HG02884 (cell line): Measurements from ENCODE around the gene PARD3B.

Experiments
- ATAC-seq: cut with Tn5 transposase; IDR thresholded peaks from one replicate; pipeline ENCODE4 v1.9.1; 2021; ENCODE audit warnings: mild to moderate bottlenecking, moderate library complexity; ENCODE audit not compliant: unreplicated experiment

PARD3B gene

DNA sequence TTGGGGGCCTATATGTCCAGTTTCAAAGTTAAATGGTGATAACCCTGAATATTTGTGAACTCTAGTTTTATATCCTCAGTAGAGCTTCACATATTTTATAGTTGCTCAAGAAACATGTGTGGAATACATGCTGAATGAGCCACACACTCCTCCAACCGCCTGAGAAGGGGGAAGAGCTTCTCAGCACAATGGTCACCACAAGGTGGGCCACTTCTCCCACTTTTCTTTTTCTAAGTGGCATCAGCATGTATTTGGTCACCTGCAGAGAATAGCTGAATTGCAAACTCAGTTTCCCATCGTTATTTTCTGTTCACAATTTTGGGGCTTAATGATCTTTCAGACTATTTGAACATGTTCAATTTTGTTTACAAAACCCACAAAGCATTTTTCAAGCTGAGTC is 340.5 kb downstream of the PARD3B start:
- no peak for ATAC-seq

DNA sequence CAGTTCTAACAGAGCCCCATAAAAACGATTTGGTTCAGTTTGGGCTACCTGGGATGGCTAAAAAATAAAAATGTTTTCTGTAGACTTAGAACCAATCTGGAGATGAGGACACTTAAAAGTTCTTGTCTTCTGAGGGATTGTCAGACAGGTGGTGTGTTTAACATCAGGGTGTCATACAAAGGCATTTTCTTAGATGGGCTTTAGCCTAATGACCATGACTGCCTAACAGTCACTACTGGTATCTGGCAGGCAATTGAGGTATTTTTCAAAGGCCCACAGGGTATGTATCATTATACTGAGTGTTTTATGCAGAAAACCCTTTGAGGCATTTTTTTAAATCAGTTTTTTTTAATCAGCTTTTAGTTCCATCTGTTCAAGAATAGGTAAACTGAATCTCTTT is 341.4 kb downstream of the PARD3B start:
- ATAC-seq: no peak

DNA sequence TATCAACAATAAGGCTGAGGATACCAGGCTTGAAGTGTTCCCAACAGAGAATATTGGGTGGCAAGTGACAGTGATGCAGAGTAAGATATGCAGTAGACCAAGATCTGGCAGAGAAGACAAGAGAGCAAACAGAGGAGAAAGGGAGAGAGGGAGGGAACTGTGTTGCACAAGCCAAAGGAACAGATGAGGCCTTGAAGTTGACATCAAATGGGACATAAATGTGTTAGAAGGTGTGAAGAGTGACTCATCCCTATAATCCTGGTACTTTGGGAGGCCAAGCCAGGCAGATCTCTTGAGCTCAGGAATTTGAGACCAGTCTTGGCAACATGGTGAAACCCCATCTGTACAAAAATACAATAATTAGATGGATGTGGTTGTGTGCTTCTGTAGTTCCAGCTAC is 342.9 kb downstream of the PARD3B start:
- ATAC-seq: no peak

DNA sequence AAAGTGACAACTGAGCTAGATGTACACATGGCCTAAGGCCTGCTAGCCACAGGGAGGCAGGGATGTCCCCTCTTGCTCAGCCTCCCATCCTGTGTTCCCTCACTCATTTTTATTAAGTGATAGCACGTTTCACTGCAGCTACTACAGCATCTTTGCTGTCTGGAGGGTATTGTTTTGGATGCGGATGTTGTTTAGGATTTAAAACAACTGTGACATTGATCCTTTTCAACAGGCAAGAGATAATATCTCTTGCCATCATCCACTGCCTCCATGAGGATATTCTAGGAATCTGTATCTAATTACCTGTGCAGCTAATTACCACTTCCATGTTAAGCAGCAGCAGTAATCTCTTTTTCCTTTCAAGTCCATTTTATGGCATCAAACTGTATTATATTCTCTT is 345.4 kb downstream of the PARD3B start:
- ATAC-seq: no peak

DNA sequence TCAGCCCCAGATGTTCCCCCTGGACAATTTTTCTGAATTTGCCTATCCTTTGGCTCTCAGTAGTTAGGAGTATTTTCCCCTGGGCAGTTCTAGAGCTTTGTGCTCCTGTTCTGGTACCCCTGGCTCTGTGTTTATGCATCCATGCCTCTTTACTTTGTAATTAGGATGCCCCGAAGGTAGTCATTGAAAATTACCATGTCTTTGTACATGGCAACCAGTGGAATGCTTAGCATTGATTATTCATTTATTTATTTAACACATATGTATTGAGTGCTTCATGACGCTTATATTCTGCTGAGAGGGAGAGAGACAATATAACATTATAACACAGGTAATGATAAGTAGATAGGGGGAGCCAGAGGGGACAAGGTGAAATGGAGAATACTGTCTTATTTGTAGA is 346.5 kb downstream of the PARD3B start:
- no peak for ATAC-seq

DNA sequence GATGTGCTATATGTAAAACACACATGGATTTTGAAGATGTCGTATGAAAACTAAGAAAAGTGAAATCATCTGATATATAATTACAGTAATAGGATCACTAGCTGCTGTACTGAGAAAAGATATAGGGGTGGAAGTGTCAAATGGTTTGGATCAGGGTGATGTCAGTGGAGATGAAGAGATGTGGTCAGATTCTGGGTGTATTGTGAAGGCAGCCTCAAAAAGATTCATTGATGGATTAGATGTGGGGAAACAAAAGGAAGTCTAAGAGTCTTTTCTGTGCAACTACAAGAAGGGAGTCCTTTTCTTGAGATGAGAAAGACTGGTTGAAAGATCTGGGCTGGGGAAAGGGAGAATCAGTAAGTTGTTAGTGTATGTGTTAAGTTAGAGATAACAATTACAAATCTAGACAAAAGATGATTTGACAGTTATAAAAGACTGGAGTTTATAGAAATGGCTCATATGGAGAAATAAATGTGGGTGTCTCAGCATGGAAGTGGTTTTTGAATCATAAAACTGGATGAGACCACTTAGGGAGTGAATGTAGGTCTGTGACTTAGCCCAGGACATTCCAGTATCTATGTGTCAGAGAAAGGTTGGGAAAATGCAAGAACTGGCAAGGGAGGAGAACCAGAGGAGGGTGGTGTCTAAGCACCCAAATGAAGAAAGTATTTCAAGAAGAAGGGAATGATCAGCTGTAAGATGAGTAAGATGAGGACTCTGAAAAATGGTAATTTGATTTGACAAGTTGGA is 347.4 kb downstream of the PARD3B start:
- no peak for ATAC-seq

DNA sequence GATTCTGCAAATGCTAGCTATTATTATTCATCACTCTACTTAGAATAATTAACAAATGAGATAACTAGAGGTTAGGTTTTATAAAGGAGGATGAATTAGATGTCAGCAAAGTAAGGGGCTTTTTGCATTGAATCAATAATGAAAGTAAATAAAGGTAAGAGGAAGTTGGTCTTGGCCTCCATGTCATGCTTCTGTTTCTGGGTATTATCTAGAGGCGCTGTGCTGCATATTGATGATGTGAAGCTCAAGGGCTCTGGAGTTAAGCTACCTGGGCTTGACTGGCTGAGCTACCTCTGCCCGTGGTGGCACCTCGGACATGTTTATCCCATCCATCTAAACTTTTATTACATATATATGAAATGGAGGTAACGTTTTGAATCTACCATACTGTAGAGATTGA is 350.9 kb downstream of the PARD3B start:
- ATAC-seq: no peak

DNA sequence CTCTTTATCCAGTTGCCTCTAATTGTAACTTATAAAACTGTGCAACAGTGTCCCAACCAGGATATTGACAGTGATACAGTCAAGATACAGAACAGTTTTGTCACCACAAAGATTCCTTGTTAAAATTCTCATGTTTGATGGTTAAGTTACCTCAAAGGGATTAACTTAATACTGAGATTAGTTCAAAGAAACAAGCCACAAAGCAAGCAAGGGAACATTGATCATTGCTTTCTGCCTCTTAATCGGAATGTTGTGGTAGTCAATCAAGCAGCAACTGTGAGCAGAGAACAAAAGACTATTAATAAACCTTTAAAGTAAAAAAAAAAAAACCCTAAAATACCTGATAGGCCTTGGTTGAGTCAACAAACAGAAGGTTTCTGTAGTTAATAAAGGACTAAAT is 352.3 kb downstream of the PARD3B start:
- ATAC-seq: no peak

DNA sequence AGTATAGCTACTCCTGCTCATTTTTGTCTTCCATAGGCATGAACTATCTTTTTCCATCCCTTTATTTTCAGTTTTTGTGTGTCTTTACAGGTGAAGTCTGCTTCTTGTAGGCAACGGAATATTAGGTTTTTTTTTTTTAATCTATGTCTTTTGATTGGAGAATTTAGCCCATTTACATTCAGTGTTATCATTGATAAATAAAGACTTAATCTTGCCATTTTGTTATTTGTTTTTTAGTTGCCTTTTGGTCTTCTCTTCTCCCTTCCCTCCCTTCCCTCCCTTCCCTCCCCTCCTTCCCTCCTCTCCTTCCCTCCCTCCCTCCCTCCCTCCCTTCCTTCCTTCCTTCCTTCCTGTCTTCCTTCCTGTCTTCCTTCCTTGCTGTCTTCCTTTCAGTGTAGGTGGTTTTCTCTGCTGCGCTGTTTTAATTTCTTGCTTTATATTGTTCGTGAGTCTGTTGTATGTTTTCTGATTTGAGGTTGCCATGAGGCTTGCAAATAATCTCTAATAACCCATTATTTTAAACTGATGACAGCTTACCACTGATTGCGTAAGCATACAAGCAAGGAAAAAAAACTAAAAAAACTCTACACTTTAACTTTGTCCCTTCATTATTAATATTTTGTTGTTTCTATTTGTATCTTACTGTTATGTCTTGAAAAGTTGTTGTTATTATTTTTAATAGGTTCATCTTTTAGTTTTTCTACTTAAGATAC is 353.8 kb downstream of the PARD3B start:
- ATAC-seq: no peak

DNA sequence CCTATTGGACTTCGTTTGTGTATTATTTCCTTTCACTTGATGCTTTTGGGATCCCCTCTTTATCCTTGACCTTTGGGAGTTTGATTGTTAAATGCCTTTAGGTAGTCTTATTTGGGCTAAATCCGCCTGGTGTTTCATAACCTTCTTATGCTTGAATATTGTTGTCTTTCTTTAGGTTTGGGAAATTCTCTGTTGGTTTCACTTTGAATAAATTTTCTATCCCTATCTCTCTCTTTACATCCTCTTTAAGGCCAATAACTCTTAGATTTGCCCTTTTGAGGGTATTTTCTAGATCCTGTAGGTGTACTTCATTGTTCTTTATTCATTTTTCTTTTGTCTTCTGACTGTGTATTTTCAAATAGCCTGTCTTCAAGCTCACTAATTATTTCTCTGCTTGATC is 354.7 kb downstream of the PARD3B start:
- ATAC-seq: peak; percentile 39

DNA sequence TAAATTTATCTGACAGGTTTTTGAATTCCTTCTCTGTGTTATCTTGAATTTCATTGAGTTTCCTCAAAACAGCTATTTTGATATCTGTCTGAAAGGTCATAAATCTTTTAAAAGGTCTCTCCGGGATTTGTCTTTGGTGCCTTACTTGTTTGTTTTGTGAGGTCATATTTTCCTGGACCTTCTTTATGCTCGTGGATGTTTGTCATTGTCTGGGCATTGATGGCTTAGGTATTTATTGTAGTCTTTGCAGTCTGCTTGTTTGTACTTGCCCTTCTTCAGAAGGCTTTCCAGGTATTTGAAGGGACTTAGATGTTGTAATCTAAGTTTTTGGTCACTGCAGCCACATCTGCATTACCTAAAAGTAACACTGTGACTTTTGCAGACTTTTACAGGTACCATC is 355.2 kb downstream of the PARD3B start:
- no peak for ATAC-seq

DNA sequence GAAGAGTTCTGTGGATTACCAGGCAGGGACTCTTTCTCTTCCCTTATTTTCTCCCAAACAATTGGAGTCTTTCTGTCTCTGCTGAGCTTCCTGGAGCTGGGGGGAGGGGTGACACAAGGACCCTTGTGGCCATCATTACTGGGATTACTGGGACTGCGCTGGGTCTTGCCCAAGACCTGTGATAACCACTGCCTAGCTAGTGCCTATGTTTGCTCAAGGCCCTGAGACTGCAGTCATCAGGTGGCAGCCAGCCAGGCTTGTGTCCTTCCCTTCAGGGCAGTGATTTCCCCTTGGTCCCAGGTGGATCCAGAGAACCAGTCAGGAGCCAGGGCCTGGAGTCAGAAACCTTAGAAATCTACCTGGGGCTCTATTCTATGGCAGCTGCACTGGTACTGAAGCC is 355.6 kb downstream of the PARD3B start:
- no peak for ATAC-seq

DNA sequence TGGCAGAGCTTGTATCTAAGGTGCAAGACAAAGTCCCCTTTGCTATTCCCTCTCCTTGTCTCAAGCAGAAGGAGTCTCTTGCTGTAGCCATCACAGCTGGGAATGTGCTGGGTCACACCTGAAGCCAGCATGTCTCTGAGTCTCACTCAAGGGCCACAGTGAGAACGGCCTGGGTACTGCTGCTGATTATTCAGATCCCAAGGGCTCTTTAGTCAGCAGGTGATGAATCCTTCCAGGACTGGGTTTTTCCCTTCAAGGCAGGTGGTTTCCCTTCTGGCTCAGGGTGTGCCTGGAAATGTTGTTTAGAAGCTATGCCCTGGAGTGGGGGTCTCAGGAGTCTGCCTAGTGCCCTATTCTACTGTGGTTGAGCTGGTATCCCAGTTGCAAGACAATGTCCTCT is 356.3 kb downstream of the PARD3B start:
- no peak for ATAC-seq

DNA sequence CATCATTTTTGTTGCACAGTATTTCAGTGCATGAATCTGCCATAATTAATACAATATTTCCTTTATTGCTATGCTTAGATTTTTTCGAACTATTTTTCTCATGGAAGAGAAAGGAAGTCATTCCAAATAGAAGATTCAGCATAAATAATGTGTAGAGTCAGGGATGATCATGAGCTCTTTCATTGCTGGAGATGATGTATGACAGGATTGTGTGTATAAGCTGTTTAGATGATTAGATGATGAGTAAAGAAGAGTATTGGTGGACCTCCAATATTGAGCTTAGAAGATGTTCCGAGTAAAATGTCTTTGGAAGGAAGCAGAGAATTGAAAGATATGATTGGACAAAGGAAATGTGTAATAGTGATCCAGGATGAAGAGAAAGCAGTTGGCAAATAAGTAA is 364.5 kb downstream of the PARD3B start:
- no peak for ATAC-seq

DNA sequence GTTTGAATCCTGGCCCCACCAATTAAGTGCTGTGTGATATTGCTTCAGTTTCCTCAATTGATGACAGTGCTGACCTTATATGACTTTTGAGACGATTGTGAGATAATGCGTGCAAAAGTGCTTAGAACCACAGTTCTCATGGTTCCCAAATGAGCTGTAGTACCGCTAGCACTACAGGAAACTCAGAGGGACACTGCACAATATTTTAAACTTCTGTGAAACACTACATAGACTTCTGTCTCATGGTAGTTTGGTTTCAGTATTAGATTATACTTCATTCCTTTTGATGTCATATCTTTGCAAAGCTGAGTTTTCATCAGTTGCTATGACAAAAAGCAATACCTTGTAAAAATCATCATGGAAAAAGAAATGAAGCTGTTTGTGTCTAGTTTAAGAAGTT is 368.0 kb downstream of the PARD3B start:
- no peak for ATAC-seq

DNA sequence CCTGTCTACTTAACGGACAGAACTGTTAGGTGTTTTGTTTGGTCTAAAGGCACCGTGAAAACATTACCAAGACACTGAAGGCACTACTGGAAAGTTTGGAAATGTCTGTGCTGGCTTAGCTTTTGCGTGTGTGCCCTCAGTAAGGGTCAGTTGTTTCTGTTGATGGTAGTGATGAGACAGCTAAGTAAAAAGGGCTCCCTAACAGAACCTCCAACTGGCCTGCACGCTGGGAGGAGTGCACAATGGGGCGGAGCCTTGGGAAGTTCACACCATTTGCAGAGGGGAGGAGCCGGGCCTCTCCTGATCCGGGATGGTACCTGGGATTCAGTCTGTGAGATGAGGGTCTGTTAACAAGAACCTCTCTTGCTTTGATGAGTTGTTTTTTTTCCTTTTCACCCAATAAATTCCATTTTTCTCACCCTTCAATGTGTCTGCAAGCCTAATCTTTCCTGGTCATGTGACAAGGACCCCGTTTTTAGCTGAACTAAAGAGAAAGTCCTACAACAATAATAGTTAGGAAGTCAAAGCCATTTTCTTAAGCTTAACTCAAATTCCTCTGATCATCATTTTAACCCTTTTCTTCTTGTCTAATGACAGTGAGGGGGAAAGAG is 368.7 kb downstream of the PARD3B start:
- no peak for ATAC-seq

DNA sequence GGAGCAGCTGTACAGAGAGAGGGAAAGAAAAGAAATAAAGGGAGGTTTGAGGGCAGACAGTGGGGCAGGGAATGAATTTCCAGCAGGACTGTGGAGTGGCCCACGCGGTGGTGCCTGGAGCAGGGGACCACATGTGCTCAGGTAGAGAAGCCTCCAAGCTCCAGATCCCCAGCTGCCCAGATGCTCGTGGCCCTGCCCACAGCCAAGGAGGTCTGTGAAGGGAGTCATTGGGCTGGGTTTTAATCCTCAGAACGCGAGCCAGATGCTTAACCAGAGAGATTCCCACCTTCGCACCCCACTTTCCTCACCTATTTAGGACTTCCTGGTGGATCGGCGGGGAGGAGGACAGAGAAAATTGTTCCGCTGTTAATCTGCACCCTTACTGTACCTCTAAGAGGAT is 369.4 kb downstream of the PARD3B start:
- no peak for ATAC-seq

DNA sequence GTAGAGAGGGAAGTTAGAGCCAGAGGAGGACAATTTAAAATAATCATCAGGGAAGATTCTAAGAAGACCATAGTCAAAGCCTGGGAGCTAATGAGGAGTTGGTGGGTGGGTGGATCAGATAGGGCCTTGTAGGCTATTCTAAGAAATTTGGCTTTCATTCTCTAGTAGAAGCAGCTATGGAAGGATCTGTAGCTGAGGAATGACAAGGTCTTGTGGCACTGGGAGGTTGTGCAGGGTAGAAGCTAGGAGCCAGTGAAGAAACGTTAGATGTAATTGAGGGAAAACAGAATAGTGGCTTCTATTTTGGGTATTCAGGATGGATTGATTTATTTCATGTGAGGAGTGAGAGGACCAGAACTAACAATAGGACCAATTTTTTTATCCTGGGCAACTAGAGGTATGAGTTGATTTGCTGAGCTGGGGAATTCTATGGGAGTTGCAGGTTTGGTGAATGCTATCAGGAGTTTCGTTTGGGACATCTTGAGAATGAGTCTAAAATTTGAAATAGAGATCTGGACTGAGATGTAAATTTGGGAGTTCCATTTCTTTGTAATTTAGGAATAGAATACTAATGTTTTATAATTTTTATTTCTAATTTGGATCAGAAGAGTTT is 371.9 kb downstream of the PARD3B start:
- no peak for ATAC-seq

DNA sequence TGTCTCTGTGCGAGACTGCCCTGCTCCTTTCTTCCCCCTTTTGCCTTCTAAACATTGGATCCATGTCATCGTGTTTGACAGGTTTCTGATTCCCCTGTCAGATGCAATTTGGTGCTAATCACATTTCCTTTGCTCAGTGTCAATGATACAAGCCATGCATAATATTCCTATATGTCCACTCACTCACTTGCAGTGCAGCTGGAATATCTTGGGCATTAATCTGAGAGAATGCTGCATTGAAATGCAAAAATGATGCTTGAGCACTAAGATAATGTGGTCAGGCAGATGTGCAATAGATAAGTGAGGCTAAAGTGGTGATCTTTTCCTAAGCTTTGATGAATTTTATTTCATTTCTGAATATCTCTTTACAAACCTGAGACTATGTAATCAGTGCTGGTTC is 375.5 kb downstream of the PARD3B start:
- no peak for ATAC-seq

DNA sequence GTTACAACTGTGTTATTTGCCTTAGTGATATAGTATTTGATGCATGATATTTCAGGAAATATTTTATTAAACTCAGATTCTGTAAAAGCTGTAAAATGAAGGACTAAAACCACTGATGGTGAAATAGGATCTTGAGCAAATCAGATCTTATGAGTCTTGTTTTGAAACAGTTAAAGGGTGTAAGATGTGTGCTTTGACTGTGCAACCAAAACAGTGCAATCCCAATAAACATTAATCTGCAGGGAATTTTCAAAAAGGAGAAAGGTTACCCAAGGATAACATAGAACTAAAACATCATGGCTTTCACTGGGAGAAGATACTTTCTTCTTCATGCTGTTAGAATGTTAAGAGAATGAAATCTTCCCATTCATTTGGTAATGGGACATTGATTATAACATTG is 378.7 kb downstream of the PARD3B start:
- ATAC-seq: no peak

DNA sequence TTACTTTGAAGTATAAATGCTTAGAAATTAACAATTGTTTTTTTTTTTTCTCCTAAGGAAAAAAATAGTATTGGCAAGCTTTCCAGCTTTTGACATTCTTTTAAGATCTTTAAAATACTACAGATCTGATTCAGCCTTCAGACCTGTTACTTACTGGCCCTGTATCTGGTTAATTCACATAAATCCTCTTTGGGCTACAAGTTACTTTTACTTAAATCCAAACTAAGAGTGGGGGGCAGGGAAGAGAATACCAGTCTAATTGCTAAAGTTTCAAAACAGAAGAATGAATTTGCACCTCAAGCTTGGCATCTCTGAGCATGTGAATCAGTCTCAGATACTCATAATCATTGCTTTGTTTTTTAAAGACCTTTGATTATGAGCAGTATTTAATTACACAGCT is 386.3 kb downstream of the PARD3B start:
- no peak for ATAC-seq
